H54 (cell line): ENCODE measurements around the gene MYADM.
A peak's percentile ranks its signal among the peaks of the same experiment; 100 is the strongest.

Source experiments
- DNase-seq: peaks from one replicate; pipeline ENCODE4 v3.0.0; 2011; ENCODE audit warnings: low spot score, mixed read lengths; ENCODE audit not compliant: insufficient read length
- FAIRE-seq: peaks from 3 replicates; lab custom pipeline; 2011; peaks lifted over from hg19 to GRCh38; lab: Jason Lieb, UNC
- POLR2A ChIP-seq: IDR thresholded peaks from 2 replicates; pipeline ENCODE4 v1.6.1; 2011; ENCODE audit warnings: low read depth, mild to moderate bottlenecking, low read length

The MYADM gene

DNA sequence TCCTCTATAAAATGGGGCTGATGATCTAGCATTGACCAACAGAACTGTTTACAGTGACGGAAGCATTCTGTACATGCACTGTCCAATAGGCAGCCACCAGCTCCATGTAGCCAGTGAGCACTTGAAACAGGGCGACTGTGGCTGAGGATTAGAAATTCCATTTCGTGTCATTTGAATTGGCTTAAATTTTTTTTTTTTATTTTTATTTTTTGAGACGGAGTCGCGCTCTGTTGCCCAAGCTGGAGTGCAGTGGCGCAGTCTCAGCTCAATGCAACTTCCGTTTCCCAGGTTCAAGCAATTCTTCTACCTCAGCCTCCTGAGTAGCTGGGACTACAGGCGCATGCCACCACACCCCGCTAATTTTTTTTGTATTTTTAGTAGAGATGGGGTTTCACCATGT, 17.4 kb downstream of the MYADM start:
- no peak for TF ChIP-seq POLR2A
- FAIRE-seq (no peak), DNase-seq (no peak)

DNA sequence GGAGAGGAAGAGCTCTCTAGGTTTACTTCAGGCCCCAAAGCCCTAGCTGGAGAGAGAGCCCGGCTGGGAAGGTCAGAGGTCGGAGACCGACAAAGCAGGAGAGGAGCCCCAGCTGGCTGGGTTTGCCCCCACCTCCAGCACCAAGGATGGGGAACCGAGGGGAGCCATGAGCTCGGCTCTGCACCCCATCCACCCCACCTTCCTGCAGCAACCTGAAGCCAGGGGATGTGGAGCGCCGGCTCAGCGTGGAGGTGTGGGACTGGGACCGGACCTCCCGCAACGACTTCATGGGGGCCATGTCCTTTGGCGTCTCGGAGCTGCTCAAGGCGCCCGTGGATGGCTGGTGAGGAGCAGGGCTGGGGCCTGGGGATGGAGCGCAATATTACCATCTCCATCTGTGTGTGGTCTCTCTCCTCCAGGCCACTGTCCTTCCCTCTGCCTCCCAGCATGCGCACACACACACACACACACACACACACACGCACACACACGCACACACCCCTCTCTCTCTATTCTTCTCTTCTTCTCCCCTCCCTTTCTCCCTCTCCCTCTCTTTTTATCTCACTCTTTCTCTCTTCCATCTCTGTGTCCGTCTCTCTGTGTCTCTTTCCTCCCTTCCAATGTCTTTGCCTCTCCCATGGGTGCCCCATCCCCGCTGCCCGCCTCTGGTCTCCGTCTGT, 24.8 kb downstream of the MYADM start:
- no peak for TF ChIP-seq POLR2A
- FAIRE-seq (no peak), DNase-seq (no peak)

DNA sequence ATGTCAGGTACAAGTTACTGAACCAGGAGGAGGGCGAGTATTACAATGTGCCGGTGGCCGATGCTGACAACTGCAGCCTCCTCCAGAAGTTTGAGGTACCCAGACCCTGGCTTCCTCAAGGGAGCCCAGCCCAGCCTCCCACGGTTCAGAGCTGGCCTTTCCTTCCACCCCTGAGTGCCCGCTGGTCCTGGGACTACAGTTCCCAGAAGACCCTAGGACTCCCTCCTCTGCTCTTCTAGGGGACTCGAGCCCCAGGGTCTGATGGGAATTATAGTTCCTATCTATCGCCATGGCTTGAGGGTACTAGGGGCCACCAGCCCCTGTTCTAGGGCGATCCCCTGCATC, 25.3 kb downstream of the MYADM start:
- DNase-seq: peak; percentile 63
- no peak for TF ChIP-seq POLR2A
- no peak for FAIRE-seq

DNA sequence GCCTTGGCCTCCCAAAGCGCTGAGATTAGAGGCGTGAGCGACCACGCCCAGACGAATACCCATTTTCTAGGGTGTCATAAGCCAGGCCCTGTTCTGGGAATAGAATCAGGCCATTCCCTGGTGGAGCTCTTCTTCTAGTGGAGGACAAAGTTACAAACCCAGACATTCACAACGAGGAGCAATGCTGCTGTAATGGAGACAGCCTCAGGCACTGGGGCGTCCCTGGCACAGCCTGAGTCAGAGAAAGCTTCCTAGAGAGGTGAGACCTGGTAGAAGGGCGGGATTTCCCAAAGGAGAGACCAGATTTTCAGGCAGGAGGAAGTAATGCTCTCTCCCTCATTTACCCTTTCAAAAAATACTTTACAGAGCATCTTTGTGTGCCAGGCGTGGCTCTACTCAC, 27.0 kb downstream of the MYADM start:
- FAIRE-seq (no peak), DNase-seq (no peak)
- TF ChIP-seq POLR2A: no peak

DNA sequence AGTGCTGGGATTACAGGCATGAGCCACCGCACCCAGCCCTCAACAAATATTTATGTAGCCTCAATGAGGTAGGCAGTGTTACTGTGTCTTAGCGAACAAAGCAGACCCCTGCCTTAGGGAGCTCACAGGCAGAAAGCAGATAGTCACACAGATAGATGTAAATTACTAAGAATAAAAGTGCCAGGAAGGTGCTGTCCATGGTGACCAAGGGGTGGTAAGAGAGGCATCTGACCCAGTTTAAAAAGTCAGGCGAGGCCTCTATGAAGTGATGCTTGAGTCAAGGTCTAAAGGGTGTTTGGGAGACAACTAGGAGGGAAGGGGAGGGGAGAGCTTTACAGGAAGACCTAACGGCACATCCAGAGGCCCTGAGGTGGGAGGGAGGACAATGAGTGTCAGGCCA, 29.0 kb downstream of the MYADM start:
- no peak for TF ChIP-seq POLR2A
- FAIRE-seq (no peak), DNase-seq (no peak)

DNA sequence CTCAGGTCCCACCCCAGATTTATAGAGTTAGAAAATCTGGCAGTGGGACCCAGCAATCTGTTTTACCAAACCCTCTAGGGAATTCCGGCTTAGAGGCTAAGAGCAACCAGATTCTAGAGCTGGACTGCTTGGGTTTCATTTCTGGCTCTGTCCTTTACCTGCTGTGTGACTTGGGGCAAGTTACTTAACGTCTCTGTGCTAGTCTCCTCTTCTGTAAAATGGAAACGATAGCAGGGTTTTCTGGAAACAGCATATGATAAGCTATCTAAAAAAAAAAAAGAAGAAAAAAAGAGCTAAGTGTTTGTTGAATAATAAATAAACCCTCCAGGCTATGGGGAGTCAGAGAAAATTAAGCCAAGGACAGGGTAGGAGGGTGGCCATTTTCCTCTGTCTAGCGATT, 29.8 kb downstream of the MYADM start:
- FAIRE-seq: no peak
- no peak for DNase-seq
- TF ChIP-seq POLR2A: no peak

DNA sequence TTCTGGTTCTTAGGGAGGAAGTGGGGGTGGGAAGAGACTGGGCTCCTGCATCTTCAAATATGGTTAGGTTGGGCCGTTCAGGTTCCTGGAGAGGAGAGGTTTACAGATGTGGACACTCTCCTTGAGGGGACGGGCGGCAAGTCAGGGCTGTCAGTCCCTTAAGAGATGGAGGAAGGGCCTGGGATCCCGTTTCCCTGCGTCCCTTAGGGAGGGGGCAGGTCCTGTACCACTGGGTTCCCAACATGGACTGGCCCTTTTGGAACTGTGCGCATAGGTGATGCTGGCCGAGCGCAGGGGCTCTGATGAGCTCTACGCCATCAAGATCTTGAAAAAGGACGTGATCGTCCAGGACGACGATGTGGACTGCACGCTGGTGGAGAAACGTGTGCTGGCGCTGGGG, 30.5 kb downstream of the MYADM start:
- DNase-seq (no peak), FAIRE-seq (no peak)
- TF ChIP-seq POLR2A: no peak

DNA sequence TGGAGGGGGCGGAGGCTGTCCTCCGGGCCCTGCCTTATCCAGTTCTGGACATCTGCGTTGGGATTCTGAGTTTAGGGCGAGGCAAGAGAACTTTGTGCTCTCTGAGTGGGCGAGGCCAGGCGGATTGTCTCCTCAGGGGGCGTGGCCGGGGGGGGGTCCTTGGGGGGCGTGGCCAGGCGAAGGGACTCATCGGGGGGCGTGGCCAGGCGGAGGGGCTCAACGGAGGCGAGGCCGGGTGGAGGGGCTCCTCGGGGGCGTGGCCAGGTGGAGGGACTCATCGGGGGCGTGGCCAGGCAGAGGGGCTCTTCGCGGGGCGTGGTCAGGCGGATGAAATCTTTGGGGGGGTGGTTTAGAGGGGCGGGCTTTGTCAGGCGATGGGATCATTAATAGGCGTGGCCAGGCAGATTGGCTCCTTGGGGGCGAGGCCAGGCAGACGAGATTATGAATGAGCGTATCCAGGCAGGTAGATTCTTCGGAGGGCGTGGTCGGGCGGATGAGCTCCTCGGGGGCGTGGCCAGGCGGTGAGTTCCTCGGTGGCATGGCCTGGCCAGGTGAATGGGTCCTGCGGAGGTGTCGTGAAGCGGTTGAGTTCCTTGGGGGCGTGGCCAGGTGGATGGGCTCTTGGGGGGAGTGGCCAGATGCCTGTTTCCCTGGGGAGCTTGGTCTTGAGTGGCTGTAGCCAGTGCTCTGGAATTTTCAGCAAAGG, 31.1 kb downstream of the MYADM start:
- no peak for FAIRE-seq
- TF ChIP-seq POLR2A: no peak
- no peak for DNase-seq

DNA sequence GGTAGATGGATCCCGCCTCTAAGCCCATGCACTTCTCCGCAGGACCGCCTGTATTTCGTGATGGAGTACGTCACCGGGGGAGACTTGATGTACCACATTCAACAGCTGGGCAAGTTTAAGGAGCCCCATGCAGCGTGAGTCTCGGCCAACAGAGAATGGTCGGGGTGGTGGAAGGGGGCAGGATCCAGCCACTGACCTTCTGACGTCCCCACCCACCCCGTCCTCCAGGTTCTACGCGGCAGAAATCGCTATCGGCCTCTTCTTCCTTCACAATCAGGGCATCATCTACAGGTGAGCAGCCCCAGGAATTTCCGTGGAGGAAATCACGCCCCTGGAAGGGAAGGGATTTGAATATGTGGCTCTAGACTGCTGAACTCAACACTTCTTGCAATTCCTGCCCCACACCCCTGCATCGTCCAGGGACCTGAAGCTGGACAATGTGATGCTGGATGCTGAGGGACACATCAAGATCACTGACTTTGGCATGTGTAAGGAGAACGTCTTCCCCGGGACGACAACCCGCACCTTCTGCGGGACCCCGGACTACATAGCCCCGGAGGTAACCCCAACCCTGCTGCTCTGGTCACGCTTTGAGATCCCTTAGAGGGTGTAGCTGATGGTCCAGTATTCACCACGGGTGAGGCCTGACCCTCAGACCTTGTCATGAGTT, 32.6 kb downstream of the MYADM start:
- FAIRE-seq (no peak), DNase-seq (no peak)
- TF ChIP-seq POLR2A: no peak

DNA sequence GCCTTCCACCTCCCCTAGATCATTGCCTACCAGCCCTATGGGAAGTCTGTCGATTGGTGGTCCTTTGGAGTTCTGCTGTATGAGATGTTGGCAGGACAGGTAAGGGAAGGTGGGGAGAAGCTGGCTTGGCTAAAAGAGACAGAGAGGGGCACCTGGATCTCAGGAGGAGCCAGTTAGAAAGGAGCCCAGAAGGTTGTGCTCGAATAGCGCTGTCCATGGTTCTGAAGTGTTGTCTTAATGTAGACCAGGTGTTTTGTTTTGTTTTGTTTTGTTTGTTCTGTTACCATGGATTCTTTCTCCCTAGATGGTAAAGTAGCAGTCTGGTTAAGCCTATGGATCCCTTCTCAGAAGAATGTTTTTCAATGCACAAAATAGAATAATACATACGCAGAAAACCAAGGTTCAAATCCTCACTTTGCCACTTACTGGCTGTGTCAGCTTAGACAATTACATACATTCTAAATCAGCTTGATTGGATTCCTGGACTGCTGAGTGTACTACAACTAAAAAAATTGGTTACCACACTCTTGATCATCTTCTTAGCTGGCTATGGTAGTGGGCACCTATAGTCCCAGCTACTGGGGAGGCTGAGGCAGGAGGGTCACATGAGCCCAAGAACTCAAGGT, 35.5 kb downstream of the MYADM start:
- DNase-seq (peak; percentile 65), FAIRE-seq (no peak)
- no peak for TF ChIP-seq POLR2A

DNA sequence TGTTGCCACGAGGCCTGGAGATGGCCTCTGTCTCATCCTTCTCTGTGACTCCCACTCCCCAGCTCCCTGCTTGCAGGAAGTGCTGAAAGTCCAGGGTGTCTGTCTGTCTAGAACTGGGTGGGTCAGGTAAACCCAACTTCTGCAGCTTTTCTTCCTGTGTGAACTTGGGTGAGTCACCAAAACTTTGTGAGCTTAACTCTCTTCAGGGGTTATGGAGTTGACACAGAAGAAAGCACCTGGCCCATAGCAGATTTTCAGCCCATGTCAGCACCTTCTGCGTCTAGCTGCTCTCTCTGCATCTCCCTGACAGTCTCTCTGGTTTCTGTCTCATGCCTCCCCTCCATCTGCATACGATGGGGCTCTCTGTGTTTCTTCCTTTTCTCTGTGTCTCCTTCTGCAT, 37.2 kb downstream of the MYADM start:
- no peak for FAIRE-seq
- no peak for DNase-seq

DNA sequence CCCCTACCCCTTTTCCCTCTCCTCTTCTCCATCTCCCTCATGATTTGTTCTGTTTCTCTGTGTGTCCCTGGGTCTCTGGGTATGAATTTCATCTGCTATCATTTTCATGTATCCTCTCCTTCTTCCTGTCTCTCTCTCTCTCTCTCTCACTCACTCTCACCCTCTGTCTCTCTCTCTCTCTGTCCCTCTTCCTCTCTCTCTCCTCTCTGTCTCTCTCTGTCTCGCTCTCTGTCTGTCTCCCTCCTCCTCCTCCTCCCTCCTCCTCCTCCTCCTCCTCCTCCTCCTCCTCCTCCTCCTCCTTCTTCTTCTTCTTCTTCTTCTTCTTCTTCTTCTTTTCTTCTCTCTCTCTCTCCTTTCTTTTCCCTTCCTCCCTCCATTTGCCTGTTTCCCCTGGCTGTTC, 38.1 kb downstream of the MYADM start:
- FAIRE-seq (no peak), DNase-seq (no peak)
- no peak for TF ChIP-seq POLR2A

More for the DNA sequence above, 37.2 kb downstream of the MYADM start:
- TF ChIP-seq POLR2A: no peak

DNA sequence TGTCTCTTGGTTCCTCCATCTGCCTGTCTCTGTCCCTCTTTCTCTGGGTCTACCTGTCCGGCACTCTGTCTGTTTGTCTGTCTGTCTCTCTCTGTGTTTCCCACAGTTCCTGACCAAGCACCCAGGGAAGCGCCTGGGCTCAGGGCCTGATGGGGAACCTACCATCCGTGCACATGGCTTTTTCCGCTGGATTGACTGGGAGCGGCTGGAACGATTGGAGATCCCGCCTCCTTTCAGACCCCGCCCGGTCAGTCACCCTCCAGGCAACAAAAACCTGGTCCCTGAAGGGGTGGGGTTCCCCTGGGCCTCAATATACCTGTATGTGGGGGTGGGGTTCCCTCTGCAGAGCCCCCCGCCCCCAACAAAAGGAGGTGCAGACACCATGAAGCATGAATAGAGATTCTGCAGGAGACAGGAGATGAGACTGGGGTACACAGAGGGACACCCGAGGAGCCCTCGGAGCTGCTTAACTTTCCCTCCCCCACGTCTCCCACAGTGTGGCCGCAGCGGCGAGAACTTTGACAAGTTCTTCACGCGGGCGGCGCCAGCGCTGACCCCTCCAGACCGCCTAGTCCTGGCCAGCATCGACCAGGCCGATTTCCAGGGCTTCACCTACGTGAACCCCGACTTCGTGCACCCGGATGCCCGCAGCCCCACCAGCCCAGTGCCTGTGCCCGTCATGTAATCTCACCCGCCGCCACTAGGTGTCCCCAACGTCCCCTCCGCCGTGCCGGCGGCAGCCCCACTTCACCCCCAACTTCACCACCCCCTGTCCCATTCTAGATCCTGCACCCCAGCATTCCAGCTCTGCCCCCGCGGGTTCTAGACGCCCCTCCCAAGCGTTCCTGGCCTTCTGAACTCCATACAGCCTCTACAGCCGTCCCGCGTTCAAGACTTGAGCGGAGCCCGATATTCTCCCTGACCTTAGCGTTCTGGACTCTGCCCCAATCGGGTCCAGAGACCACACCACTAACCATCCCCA, 38.8 kb downstream of the MYADM start:
- DNase-seq (peak; percentile 98), FAIRE-seq (no peak)
- no peak for TF ChIP-seq POLR2A
